H9 (cell line): ENCODE data around the gene CCDC177. TPM values are rescaled to one million over a fixed set of nuclear protein-coding genes. Genes with fewer than 3 reads are reported as not detected.

Experiments
- DNase-seq: peaks from one replicate; pipeline ENCODE4 v3.0.0-alpha.2; 2017
- H2AFZ ChIP-seq: one replicate; pipeline ENCODE4 v1.6.1; 2013; ENCODE audit warnings: mild to moderate bottlenecking, low read length, control low read depth, moderate library complexity
- H2AK5ac ChIP-seq: 2 replicates; pipeline ENCODE4 v1.6.1; 2013; ENCODE audit warnings: low read length, control low read depth, mixed read lengths; ENCODE audit not compliant: insufficient read length
- H2BK120ac ChIP-seq: one replicate; pipeline ENCODE4 v1.6.1; 2013; ENCODE audit warnings: low read depth, mild to moderate bottlenecking, low read length, control low read depth, inconsistent platforms; ENCODE audit not compliant: poor library complexity, severe bottlenecking
- H2BK12ac ChIP-seq: 2 replicates; pipeline ENCODE4 v1.6.1; 2013; ENCODE audit warnings: low read length, control low read depth, mixed read lengths, low read depth; ENCODE audit not compliant: insufficient read length
- H2BK15ac ChIP-seq: 2 replicates; pipeline ENCODE4 v1.6.1; 2013; ENCODE audit warnings: low read depth, low read length, control low read depth
- H2BK20ac ChIP-seq: one replicate; pipeline ENCODE4 v1.6.1; 2013; ENCODE audit warnings: low read depth, mild to moderate bottlenecking, low read length, control low read depth, inconsistent platforms; ENCODE audit not compliant: poor library complexity, severe bottlenecking
- H2BK5ac ChIP-seq: 2 replicates; pipeline ENCODE4 v1.6.1; 2013; ENCODE audit warnings: low read length, control low read depth, mixed read lengths; ENCODE audit not compliant: insufficient read length
- H3K14ac ChIP-seq: 2 replicates; pipeline ENCODE4 v1.6.1; 2013; ENCODE audit warnings: low read length, control low read depth; ENCODE audit not compliant: insufficient read depth
- H3K18ac ChIP-seq: 2 replicates; pipeline ENCODE4 v1.6.1; 2013; ENCODE audit warnings: low read depth, mild to moderate bottlenecking, mixed read lengths, low read length, control low read depth; ENCODE audit not compliant: insufficient read length
- H3K23ac ChIP-seq: 2 replicates; pipeline ENCODE4 v1.6.1; 2013; ENCODE audit warnings: low read length, control low read depth, mixed read lengths, low read depth; ENCODE audit not compliant: insufficient read length
- H3K23me2 ChIP-seq: 2 replicates; pipeline ENCODE4 v1.6.1; 2013; ENCODE audit warnings: low read depth, mild to moderate bottlenecking, mixed read lengths, low read length, control low read depth; ENCODE audit not compliant: insufficient read length, poor library complexity, severe bottlenecking
- H3K27ac ChIP-seq: 2 replicates; pipeline ENCODE4 v1.5.1; 2013; ENCODE audit warnings: low read length, control low read depth, mixed read lengths, low read depth; ENCODE audit not compliant: insufficient read length
- H3K27me3 ChIP-seq: 2 replicates; pipeline ENCODE4 v1.6.1; 2013; ENCODE audit warnings: low read length, control low read depth, inconsistent platforms; ENCODE audit not compliant: insufficient read depth
- H3K4ac ChIP-seq: 2 replicates; pipeline ENCODE4 v1.6.1; 2013; ENCODE audit warnings: low read depth, mild to moderate bottlenecking, control low read depth, inconsistent platforms, low read length, moderate library complexity
- H3K4me1 ChIP-seq: 2 replicates; pipeline ENCODE4 v1.6.1; 2013; ENCODE audit warnings: low read length, control low read depth, inconsistent platforms; ENCODE audit not compliant: insufficient read depth
- H3K4me2 ChIP-seq: 2 replicates; pipeline ENCODE4 v1.6.1; 2013; ENCODE audit warnings: low read length, control low read depth, mixed read lengths; ENCODE audit not compliant: insufficient read length, insufficient read depth
- H3K56ac ChIP-seq: 2 replicates; pipeline ENCODE4 v1.6.1; 2013; ENCODE audit warnings: low read depth, mild to moderate bottlenecking, mixed read lengths, low read length, control low read depth; ENCODE audit not compliant: insufficient read length
- H3K79me1 ChIP-seq: 2 replicates; pipeline ENCODE4 v1.6.1; 2013; ENCODE audit warnings: low read depth, mild to moderate bottlenecking, moderate library complexity, low read length, control low read depth, inconsistent platforms; ENCODE audit not compliant: insufficient read depth, poor library complexity, severe bottlenecking
- H3K79me2 ChIP-seq: 2 replicates; pipeline ENCODE4 v1.6.1; 2013; ENCODE audit warnings: low read length, control low read depth, inconsistent platforms; ENCODE audit not compliant: insufficient read depth
- H3K9ac ChIP-seq: 2 replicates; pipeline ENCODE4 v1.6.1; 2013; ENCODE audit warnings: low read length, control low read depth, mixed read lengths; ENCODE audit not compliant: insufficient read length; ENCODE audit errors: extremely low read depth
- H3K9me3 ChIP-seq: one replicate; pipeline ENCODE4 v1.6.1; 2013; ENCODE audit warnings: low read depth, low read length, inconsistent platforms; ENCODE audit not compliant: control insufficient read depth
- H3T11ph ChIP-seq: one replicate; pipeline ENCODE4 v1.6.1; 2013; ENCODE audit warnings: mild to moderate bottlenecking, low read length, control low read depth, inconsistent platforms
- H4K20me1 ChIP-seq: one replicate; pipeline ENCODE4 v1.6.1; 2013; ENCODE audit not compliant: control insufficient read depth, insufficient read length, insufficient read depth
- H4K5ac ChIP-seq: 2 replicates; pipeline ENCODE4 v1.6.1; 2013; ENCODE audit warnings: low read depth, mild to moderate bottlenecking, mixed read lengths, low read length, control low read depth; ENCODE audit not compliant: insufficient read length
- H4K8ac ChIP-seq: replicated peaks from 2 replicates; pipeline ENCODE4 v1.6.1; 2013; ENCODE audit warnings: low read length, control low read depth, mixed read lengths, low read depth; ENCODE audit not compliant: insufficient read length
- H4K91ac ChIP-seq: 2 replicates; pipeline ENCODE4 v1.6.1; 2013; ENCODE audit warnings: low read depth, mild to moderate bottlenecking, moderate library complexity, mixed read lengths, low read length, control low read depth; ENCODE audit not compliant: insufficient read length
- H3K27ac Mint-ChIP-seq, 3 experiments: 2 replicates in 2 of 3; 3 replicates in 1 of 3; pipeline ENCODE4 v1.8.0; 2020 to 2021; ENCODE audit warnings: mixed read lengths in 3 of 3, mild to moderate bottlenecking in 1 of 3, moderate library complexity in 1 of 3
- H3K27me3 Mint-ChIP-seq: 2 replicates; pipeline ENCODE4 v1.8.0; 2021; ENCODE audit warnings: low read depth, mild to moderate bottlenecking, moderate library complexity, mixed read lengths
- H3K36me3 Mint-ChIP-seq, 3 experiments: 2 replicates in 2 of 3; 3 replicates in 1 of 3; pipeline ENCODE4 v1.8.0; 2020 to 2021; ENCODE audit warnings: low read depth in 3 of 3, mixed read lengths in 3 of 3; ENCODE audit not compliant: insufficient read depth in 1 of 3
- H3K4me1 Mint-ChIP-seq, 2 experiments: 2 replicates each; pipeline ENCODE4 v1.8.0; 2020; ENCODE audit warnings: mixed read lengths in 2 of 2
- H3K4me3 Mint-ChIP-seq, 2 experiments: 2 replicates in 1 of 2; 3 replicates in 1 of 2; pipeline ENCODE4 v1.8.0; 2020 to 2021; ENCODE audit warnings: mild to moderate bottlenecking in 2 of 2, mixed read lengths in 2 of 2, moderate library complexity in 1 of 2
- H3K9me3 Mint-ChIP-seq, 2 experiments: 2 replicates in 1 of 2; 3 replicates in 1 of 2; pipeline ENCODE4 v1.8.0; 2020; ENCODE audit warnings: mild to moderate bottlenecking in 2 of 2, mixed read lengths in 2 of 2, moderate library complexity in 1 of 2
- CTCF ChIP-seq: fragments of 200-600 bp; sonication (generic); conservative IDR thresholded peaks from 3 replicates; pipeline ENCODE4 v1.8.0; 2021; ENCODE audit warnings: antibody characterized with exemption, mild to moderate bottlenecking
- WGBS: extraction: QIAGEN DNeasy Blood & Tissue Kit; methylation state at CpG from one replicate; pipeline ENCODE4 v1.1.7; 2013; ENCODE audit warnings: missing lambda C conversion rate, low lambda C conversion rate, mixed read lengths; ENCODE audit not compliant: insufficient read length; ENCODE audit errors: extremely low coverage; 5-methylcytosine and 5-hydroxymethylcytosine counted together
- total RNA-seq: library from RNA; stranded (reverse); gene quantifications from 2 replicates; pipeline ENCODE4 v1.2.1, GENCODE V29; 2021

Gene CCDC177
- total RNA-seq, 1 experiment from 2014 or later: 6.1 TPM

GRCh38 chr14:69558774-69559173, 15.9 kb downstream of the CCDC177 start:
- H3K4me1 Mint-ChIP-seq: peaks cover 30% of the 10 kb centered on the region in 2 experiments
- no peak overlapping the region for H3K4me2 ChIP-seq
- no peak overlapping the region for H2BK5ac ChIP-seq
- H3K23ac ChIP-seq: no peak overlapping the region
- no peak overlapping the region for H3K14ac ChIP-seq
- H4K5ac ChIP-seq: no peak overlapping the region
- H3K36me3 Mint-ChIP-seq: no peaks in the 10 kb centered on the region
- H3K9ac ChIP-seq: no peak overlapping the region
- no peak overlapping the region for H3K4ac ChIP-seq
- no peaks in the 10 kb centered on the region for H3K79me2 ChIP-seq
- H3K79me1 ChIP-seq: no peaks in the 10 kb centered on the region
- H3K18ac ChIP-seq: no peak overlapping the region
- no peak overlapping the region for H2AFZ ChIP-seq
- WGBS: no CpG with 5 or more reads among the region's 4 CpGs
- no peak overlapping the region for H3T11ph ChIP-seq
- H4K91ac ChIP-seq: no peak overlapping the region
- H4K20me1 ChIP-seq: no peaks in the 10 kb centered on the region
- no peaks in the 10 kb centered on the region for H3K23me2 ChIP-seq
- H2BK120ac ChIP-seq: no peak overlapping the region
- no peaks in the 10 kb centered on the region for H3K27me3 ChIP-seq
- H2BK15ac ChIP-seq: no peak overlapping the region
- H2AK5ac ChIP-seq: no peak overlapping the region
- no peaks in the 10 kb centered on the region; a peak in 1 of 5 replicates for H3K9me3 Mint-ChIP-seq
- H2BK20ac ChIP-seq: no peak overlapping the region
- no peak for TF ChIP-seq CTCF
- no peak overlapping the region for H2BK12ac ChIP-seq
- H3K56ac ChIP-seq: no peak overlapping the region
- H3K27me3 Mint-ChIP-seq: peaks cover 3% of the 10 kb centered on the region; the same call in 1 of the 2 replicates
- H3K27ac Mint-ChIP-seq: peak overlapping the region in 1 of 3 experiments; percentile 60; a peak in 2 of 7 replicates
- DNase-seq: no peak
- H3K4me1 ChIP-seq: peaks cover 2% of the 10 kb centered on the region; the same call in 1 of the 2 replicates
- H4K8ac ChIP-seq: no peak overlapping the region
- H3K4me3 Mint-ChIP-seq: no peak overlapping the region
- H3K27ac ChIP-seq: no peak overlapping the region
- no peaks in the 10 kb centered on the region for H3K9me3 ChIP-seq
